HepG2 (cell line): ENCODE measurements around the gene TFDP1. TPM values are rescaled to one million over a fixed set of nuclear protein-coding genes. Genes with fewer than 3 reads are reported as not detected.
A peak's percentile ranks its signal among the peaks of the same experiment; 100 is the strongest.

ENCODE experiments used
- AGO2 ChIP-seq: fragments of 200-400 bp; formaldehyde crosslinking; optimal IDR thresholded peaks from 2 replicates; pipeline ENCODE3; 2017; ENCODE audit warnings: mild to moderate bottlenecking, low read depth, low read length, moderate library complexity
- GATA4 ChIP-seq: sonication (generic); IDR thresholded peaks from 2 replicates; pipeline ENCODE4 v1.6.1; 2016; ENCODE audit warnings: antibody characterized with exemption, low read depth, borderline replicate concordance
- HDAC1 ChIP-seq: sonication (generic); formaldehyde crosslinking; IDR thresholded peaks from 2 replicates; pipeline ENCODE4 v1.5.1; 2020; ENCODE audit warnings: mild to moderate bottlenecking, missing genetic modification reagents
- REPIN1 ChIP-seq: sonication (generic); formaldehyde crosslinking; IDR thresholded peaks from 2 replicates; pipeline ENCODE4 v1.8.0; 2022; ENCODE audit warnings: missing genetic modification reagents, low read depth, mild to moderate bottlenecking, borderline replicate concordance
- RFX1 ChIP-seq: fragments of 450-650 bp; IDR thresholded peaks from 2 replicates; pipeline ENCODE4 v1.6.1; 2017
- SIN3A ChIP-seq: IDR thresholded peaks from 2 replicates; pipeline ENCODE4 v1.6.1; 2011; ENCODE audit warnings: low read depth, mild to moderate bottlenecking, control low read depth, low read length, borderline replicate concordance
- SRSF9 ChIP-seq: fragments of 200-400 bp; formaldehyde crosslinking; IDR thresholded peaks from 2 replicates; pipeline ENCODE4 v1.6.1; 2018; ENCODE audit warnings: borderline replicate concordance, mild to moderate bottlenecking, low read depth, low read length; ENCODE audit not compliant: insufficient read depth, poor library complexity, severe bottlenecking
- TBP ChIP-seq: sonication (generic); formaldehyde crosslinking; IDR thresholded peaks from 2 replicates; pipeline ENCODE4 v1.5.0; 2020; ENCODE audit warnings: missing genetic modification reagents
- U2AF2 ChIP-seq: fragments of 200-400 bp; formaldehyde crosslinking; IDR thresholded peaks from 2 replicates; pipeline ENCODE4 v1.6.1; 2017; ENCODE audit warnings: low read depth, mild to moderate bottlenecking, low read length
- XRCC5 ChIP-seq: fragments of 200-400 bp; formaldehyde crosslinking; optimal IDR thresholded peaks from 2 replicates; pipeline ENCODE3; 2017; ENCODE audit warnings: mild to moderate bottlenecking, low read length
- ZBTB42 ChIP-seq: sonication (generic); formaldehyde crosslinking; IDR thresholded peaks from 2 replicates; pipeline ENCODE4 v1.5.0; 2020; ENCODE audit warnings: mild to moderate bottlenecking, missing genetic modification reagents
- ZNF468 ChIP-seq: sonication (generic); formaldehyde crosslinking; IDR thresholded peaks from 2 replicates; pipeline ENCODE4 v1.8.0; 2022; ENCODE audit warnings: mild to moderate bottlenecking, moderate library complexity, missing genetic modification reagents
- ZNF619 ChIP-seq: sonication (generic); formaldehyde crosslinking; IDR thresholded peaks from 2 replicates; pipeline ENCODE4 v1.4.0; 2020; ENCODE audit warnings: mild to moderate bottlenecking, missing genetic modification reagents
- ZNF652 ChIP-seq: IDR thresholded peaks from 2 replicates; pipeline ENCODE4 v1.6.1; 2016; ENCODE audit warnings: low read depth, borderline replicate concordance
- ZSCAN20 ChIP-seq: sonication (generic); formaldehyde crosslinking; IDR thresholded peaks from 2 replicates; pipeline ENCODE4 v1.4.0; 2020; ENCODE audit warnings: missing genetic modification reagents, mild to moderate bottlenecking, borderline replicate concordance
- polyA plus RNA-seq, 8 experiments: library from polyadenylated mRNA; depleted of rRNA in 3 of 8; stranded (reverse) in 7 of 8; unstranded in 1 of 8; fragments of >200 nt; fragmentation: Illumina TruSeq in 4 of 8; extraction: Trizol in 4 of 8; gene quantifications; 2 replicates each; pipeline versions ENCODE4 v1.2.1 to v1.2.3, GENCODE V29; 2011 to 2016; ENCODE audit warnings: low read depth in 4 of 8, missing spikeins in 1 of 8, mixed read lengths in 1 of 8; ENCODE audit not compliant: insufficient read depth in 1 of 8
- total RNA-seq, 5 experiments: library from RNA; depleted of rRNA; stranded (reverse); fragments of >200 nt; fragmentation: Illumina TruSeq; extraction: Trizol; gene quantifications; 2 replicates each; pipeline ENCODE4 v1.2.3, GENCODE V29; 2016; ENCODE audit warnings: low read depth in 1 of 5
- TF ChIP-seq, protein P1 (sequence below): sonication (generic); formaldehyde crosslinking; IDR thresholded peaks from 2 replicates; pipeline ENCODE4 v1.9.0; 2021; ENCODE audit warnings: missing genetic modification reagents, borderline replicate concordance
- TF ChIP-seq, protein P2 (sequence below): sonication (generic); formaldehyde crosslinking; IDR thresholded peaks from 2 replicates; pipeline ENCODE4 v1.4.0; 2020; ENCODE audit warnings: low read depth, mild to moderate bottlenecking, missing genetic modification reagents
- TF ChIP-seq, protein P3 (sequence below): IDR thresholded peaks from 2 replicates; pipeline ENCODE4 v1.6.1; 2012; ENCODE audit warnings: low read depth, low read length, improper control_type of control experiment
- TF ChIP-seq, protein P4 (sequence below): sonication (generic); formaldehyde crosslinking; IDR thresholded peaks from 2 replicates; pipeline ENCODE4 v1.5.1; 2020; ENCODE audit warnings: mild to moderate bottlenecking, moderate library complexity, missing genetic modification reagents
- TF ChIP-seq, protein P5 (sequence below): sonication (generic); formaldehyde crosslinking; IDR thresholded peaks from 2 replicates; pipeline ENCODE4 v1.8.1; 2023; ENCODE audit warnings: mild to moderate bottlenecking, missing genetic modification reagents, borderline replicate concordance
- TF ChIP-seq, protein P6 (sequence below): sonication (generic); formaldehyde crosslinking; conservative IDR thresholded peaks from 2 replicates; pipeline ENCODE4 v1.5.0; 2020; ENCODE audit warnings: missing genetic modification reagents

Gene TFDP1
- total and polyA plus RNA-seq, 2 of the 13 experiments (the other 11 are each of a cell fraction or from before 2014, with no cell fraction given) = 38.0 to 84.2 TPM

DNA sequence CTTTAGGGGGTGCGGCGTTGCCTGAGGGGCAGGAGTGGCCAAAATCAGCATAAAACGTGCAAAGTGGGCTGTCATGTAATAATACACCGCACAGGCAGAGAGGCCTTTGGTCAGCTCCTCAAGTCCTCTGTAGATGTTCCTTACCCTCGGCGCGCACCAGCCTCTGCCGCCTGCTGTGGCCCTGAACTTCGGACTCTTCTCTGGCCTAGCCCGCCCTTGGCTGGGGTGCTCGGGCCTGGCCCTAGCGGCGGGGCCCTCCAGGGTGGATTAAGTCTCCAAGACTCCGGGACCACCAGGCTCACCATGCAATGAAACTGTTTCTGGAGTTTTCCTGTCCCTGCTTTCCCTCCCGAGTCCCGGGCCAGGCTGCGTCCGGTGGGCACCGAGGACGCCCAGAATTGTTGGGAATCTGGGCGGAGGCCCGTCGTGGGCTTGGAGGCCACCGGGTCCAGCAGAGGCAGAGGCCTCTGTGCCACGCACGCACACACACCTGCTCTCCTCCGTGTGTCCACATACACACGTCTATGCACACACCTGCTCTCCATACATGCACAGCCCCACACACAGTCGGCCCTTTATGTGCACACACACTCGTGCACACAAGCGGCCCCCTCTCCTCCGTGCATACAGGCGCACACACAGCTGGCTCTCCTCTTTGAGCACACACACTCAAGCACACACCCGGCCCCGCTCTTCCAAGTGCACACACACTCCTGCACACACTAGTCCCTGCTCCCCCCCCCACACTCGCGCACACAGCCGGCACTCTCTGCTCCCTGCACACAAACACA, 1.5 kb upstream of the TFDP1 start (continued):
- TF ChIP-seq, protein P1, sequence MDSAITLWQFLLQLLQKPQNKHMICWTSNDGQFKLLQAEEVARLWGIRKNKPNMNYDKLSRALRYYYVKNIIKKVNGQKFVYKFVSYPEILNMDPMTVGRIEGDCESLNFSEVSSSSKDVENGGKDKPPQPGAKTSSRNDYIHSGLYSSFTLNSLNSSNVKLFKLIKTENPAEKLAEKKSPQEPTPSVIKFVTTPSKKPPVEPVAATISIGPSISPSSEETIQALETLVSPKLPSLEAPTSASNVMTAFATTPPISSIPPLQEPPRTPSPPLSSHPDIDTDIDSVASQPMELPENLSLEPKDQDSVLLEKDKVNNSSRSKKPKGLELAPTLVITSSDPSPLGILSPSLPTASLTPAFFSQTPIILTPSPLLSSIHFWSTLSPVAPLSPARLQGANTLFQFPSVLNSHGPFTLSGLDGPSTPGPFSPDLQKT (CRISPR knock-in tag) = no peak
- TF ChIP-seq, protein P2, sequence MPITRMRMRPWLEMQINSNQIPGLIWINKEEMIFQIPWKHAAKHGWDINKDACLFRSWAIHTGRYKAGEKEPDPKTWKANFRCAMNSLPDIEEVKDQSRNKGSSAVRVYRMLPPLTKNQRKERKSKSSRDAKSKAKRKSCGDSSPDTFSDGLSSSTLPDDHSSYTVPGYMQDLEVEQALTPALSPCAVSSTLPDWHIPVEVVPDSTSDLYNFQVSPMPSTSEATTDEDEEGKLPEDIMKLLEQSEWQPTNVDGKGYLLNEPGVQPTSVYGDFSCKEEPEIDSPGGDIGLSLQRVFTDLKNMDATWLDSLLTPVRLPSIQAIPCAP (CRISPR knock-in tag) = no peak
- TF ChIP-seq U2AF2 = no peak
- TF ChIP-seq, protein P3, sequence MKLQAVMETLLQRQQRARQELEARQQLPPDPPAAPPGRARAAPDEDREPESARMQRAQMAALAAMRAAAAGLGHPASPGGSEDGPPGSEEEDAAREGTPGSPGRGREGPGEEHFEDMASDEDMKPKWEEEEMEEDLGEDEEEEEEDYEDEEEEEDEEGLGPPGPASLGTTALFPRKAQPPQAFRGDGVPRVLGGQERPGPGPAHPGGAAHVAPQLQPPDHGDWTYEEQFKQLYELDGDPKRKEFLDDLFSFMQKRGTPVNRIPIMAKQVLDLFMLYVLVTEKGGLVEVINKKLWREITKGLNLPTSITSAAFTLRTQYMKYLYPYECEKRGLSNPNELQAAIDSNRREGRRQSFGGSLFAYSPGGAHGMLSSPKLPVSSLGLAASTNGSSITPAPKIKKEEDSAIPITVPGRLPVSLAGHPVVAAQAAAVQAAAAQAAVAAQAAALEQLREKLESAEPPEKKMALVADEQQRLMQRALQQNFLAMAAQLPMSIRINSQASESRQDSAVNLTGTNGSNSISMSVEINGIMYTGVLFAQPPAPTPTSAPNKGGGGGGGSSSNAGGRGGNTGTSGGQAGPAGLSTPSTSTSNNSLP = no peak
- no peak for TF ChIP-seq REPIN1
- TF ChIP-seq AGO2 = no peak
- TF ChIP-seq, protein P4, sequence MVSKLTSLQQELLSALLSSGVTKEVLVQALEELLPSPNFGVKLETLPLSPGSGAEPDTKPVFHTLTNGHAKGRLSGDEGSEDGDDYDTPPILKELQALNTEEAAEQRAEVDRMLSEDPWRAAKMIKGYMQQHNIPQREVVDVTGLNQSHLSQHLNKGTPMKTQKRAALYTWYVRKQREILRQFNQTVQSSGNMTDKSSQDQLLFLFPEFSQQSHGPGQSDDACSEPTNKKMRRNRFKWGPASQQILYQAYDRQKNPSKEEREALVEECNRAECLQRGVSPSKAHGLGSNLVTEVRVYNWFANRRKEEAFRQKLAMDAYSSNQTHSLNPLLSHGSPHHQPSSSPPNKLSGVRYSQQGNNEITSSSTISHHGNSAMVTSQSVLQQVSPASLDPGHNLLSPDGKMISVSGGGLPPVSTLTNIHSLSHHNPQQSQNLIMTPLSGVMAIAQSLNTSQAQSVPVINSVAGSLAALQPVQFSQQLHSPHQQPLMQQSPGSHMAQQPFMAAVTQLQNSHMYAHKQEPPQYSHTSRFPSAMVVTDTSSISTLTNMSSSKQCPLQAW = no peak
- peak; percentile 18 for TF ChIP-seq XRCC5
- TF ChIP-seq SRSF9 = no peak
- TF ChIP-seq, protein P5, sequence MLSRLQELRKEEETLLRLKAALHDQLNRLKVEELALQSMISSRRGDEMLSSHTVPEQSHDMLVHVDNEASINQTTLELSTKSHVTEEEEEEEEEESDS (CRISPR knock-in tag) = no peak
- TF ChIP-seq SIN3A = no peak
- TF ChIP-seq RFX1 = no peak
- TF ChIP-seq ZNF652 (CRISPR knock-in tag) = no peak
- peak; percentile 21; the same call in 1 of the 2 replicates for TF ChIP-seq HDAC1 (CRISPR knock-in tag)
- TF ChIP-seq, protein P6, sequence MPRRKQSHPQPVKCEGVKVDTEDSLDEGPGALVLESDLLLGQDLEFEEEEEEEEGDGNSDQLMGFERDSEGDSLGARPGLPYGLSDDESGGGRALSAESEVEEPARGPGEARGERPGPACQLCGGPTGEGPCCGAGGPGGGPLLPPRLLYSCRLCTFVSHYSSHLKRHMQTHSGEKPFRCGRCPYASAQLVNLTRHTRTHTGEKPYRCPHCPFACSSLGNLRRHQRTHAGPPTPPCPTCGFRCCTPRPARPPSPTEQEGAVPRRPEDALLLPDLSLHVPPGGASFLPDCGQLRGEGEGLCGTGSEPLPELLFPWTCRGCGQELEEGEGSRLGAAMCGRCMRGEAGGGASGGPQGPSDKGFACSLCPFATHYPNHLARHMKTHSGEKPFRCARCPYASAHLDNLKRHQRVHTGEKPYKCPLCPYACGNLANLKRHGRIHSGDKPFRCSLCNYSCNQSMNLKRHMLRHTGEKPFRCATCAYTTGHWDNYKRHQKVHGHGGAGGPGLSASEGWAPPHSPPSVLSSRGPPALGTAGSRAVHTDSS (CRISPR knock-in tag) = no peak
- no peak for TF ChIP-seq ZNF619 (CRISPR knock-in tag)
- no peak for TF ChIP-seq ZBTB42 (CRISPR knock-in tag)
- TF ChIP-seq ZSCAN20 = no peak
- TF ChIP-seq GATA4 = no peak
- no peak for TF ChIP-seq TBP (CRISPR knock-in tag)
- no peak for TF ChIP-seq ZNF468 (CRISPR knock-in tag)
